HuH-7.5 (cell line): ENCODE results near the gene GPRC6A.
"Not testable (repeated sequence)": the region's sequence is repeated elsewhere in the genome, so short reads cannot be mapped to it uniquely, and the experiment has no call there.

Experiments
- DNase-seq: peaks from one replicate; pipeline ENCODE4 v3.0.0; 2011; ENCODE audit warnings: low spot score

The GPRC6A gene

DNA sequence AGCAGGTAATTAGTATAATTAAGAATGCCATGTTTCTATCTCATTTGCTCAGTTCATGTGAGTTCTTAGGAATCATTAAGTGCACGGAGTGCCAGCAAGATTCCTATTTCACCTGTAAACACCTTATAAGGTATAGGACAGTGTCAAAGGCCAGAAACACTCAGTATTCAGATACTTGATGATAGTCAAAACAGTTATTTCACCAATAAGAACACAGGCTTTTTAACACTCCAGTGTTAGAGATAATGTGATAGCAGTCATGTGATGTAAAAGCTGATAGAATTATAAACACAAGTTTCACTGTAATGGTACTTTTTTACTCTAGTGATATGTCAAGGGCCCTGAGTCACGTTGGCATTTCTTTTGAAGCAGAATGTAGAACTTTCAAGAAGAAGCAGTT is at the start of gene GPRC6A:
Gene GPRC6A (minus strand): TSS at position 101 of the 400 bp plus-strand sequence. CDS start 70 bp downstream, at position 31.
- no peak for DNase-seq

DNA sequence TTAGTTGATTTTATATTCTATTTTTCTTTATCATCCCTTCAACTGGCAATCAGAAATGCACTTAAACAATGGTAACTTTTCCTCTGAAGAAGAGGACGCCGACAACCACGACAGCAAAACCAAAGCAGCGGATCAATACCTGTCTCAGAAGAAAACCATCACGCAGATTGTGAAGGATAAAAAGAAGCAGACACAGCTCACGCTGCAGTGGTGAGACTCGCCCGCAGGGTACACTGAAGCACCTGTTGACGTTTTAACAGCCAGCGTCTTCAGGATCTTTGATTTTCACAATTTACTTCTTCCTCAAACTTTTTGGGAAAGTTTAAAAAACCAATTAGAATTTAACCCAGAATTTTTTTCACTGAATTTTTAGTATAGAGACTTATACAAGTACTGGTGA is 48.9 kb upstream of the GPRC6A start:
- DNase-seq, result no peak

DNA sequence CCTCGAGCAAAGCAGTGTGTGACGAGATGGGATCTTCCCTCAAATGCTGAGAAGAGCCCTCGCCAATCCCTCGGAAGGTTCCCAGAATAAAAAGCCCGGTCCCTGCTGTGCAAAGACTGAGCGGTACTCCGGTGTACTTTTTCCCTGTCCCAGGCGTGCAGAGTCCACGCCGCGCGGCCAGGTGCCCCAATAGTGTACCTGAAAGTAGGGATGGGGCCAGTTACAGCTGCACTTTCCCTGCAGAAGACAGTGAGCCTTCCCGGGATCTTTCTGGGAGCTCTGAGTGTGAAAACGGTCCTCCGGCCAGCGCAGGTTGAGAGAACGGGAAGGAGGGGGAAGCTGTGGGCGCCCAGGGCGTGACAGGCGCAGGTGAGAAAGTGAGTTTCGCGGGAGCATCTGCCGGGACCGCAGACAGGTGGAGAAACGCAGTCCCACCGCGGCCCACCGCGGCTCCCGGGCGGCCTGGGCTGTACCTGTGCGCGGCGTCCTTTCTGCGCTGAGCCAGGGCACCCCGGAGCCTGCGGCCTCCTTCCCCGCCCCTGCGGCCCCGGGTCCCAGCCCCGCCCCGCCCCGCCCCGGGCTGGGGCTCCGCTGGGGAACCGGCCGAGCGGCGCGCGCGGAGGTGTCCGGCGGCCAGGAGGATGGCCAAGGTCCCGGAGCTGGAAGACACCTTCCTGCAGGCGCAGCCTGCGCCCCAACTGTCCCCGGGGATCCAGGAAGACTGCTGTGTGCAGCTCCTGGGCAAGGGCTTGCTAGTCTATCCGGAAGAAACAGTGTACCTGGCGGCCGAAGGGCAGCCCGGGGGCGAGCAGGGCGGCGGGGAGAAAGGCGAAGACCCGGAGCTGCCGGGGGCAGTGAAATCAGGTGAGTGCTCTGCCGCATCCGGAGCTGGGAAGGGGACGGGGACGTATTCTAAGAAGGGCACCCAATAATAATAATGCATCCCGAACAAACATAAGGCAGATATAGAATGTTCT is 48.0 kb upstream of the GPRC6A start, which contains the start of gene RFX6:
Gene RFX6 (plus strand): TSS at position 608 of the 977 bp plus-strand sequence. CDS start 34 bp downstream, at position 642.
- peak; percentile 41 for DNase-seq

DNA sequence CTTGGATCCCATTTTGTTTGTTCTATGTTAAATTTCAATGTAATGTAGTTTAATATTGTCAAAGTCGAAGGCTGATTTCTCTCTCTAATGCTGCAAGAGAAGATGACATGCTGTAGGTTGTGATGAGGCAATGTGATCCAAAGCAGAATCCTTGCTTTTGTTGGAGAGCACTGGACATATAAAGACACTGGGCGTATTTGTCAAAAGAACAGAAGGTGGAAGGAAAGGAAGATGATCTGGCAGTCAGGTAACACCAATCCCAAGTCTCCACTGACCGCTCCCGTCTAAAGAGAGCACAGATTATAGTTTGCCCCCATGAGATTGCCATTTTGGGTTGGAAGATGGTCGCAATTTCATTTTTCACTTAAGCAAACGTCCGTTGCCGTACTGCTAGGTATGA is 47.2 kb upstream of the GPRC6A start:
- no peak for DNase-seq

DNA sequence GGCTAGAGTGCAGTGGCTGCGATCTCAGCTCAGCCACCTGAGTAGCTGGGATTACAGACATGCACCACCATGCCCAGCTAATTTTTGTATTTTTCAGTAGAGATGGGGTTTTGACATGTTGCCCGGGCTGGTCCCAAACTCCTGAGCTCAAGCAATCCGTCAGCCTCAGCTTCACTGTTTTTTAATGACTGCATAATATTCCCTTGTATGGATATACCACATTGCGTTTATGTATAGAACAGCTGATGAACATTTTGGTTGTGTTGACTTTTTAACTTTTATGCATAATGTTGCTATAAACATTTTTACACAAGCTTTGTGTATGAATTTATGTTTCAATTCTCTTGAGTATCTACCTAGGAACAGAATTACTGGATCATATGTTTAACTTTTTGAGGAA is 43.9 kb upstream of the GPRC6A start:
- DNase-seq, result no peak

- DNase-seq, result no peak
These were observed 37.5 kb upstream of the GPRC6A start for GRCh38 chr6:116866281-116866871.

GRCh38 chr6:116859264-116859663 is 30.4 kb upstream of the GPRC6A start:
- DNase-seq, result no peak

GRCh38 chr6:116858060-116858459 is 29.2 kb upstream of the GPRC6A start:
- DNase-seq, result no peak

DNA sequence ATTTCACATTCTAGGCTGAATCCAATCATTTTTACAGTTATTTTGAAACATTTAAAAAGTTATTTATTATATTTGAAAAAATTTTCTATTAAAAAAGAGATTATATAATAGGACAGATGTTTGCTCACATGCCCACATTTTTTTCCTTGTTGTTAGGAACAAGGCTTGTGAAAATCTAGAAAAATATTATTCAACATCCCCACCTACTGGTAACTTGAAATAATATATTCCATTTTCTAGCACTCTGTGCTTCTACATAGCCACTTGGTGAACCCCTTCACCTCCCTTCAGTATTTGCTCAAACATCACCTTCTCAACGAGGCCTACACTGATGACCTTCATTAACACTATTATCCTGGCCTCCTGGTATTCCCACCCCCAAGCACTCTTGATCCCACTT is 18.3 kb upstream of the GPRC6A start:
- DNase-seq, result no peak

DNA sequence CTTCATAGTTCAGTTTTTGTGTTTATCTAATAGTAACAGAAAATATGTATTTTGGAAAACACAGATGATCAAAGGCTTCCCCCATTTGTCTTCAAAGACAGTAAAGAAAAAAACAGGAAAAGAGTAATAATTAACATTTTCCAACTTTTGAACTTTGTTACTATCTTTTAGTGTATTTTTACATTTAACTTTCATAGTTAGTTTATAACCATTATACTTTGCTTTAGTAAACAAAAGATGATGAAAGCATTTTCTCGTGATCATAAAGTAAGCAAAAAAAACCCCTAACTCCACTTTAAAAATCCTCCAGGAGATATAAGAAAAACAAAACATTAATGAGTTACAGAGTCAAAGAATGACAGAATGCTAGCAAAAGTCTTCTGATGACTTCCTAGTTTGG is 13.6 kb upstream of the GPRC6A start:
- DNase-seq, result no peak

DNA sequence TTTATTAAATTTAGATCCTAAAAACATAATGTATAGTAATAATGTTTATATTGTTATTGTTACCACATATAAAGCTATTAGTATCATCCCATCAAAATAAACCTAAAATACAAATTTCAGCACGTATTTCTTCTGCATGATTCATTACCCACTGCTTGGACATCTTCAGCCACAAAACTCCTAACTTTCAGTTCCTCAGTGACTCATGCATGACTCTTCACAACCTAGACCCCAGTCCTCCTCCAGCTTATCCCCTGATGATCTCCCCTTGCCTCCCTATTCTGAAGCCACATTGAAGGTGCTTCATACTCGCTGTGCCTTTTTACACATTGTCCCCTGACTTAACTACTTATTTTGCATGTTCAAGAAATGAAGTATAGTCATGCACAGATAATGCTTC is 11.2 kb upstream of the GPRC6A start:
- no peak for DNase-seq

DNA sequence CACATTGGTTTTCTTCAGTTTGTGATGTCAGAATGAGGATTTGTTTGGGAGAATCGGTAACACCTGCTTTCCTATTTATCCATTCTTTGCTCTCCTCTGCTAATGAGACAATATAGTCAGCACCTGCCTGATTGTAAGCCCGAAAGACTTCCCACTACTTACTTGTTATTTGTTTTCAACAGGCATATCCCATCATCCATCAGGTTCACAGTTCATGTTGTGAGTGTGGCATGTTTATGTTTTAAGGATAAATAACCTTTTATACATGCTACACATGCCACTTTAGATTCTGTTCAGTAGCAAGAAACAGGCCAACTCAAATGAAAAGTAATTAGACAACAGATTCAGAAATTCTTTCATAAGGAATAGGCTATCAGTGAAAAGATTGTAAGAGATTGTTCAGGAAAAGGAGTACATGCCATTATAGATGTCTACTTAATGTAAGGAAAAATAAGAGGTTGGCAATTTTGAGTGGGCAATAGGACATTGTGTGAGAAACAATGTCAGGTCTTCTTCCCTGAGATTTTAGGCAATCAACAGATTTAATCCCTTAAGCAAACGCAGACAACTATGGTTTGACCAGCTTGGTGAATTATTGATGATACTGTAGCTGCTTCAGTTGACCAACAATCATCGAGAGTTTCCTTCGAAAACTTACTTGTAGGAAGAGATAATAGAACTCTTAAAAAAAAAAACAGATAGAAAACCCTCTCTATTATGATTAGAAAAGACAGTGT is 7.9 kb upstream of the GPRC6A start:
- DNase-seq, result no peak

GRCh38 chr6:116834526-116834925 is 5.6 kb upstream of the GPRC6A start:
- not testable (repeated sequence) for DNase-seq

GRCh38 chr6:116827561-116828240 is 1.2 kb downstream of the GPRC6A start:
- DNase-seq, result no peak

GRCh38 chr6:116816336-116816735 is 12.5 kb downstream of the GPRC6A start:
- not testable (repeated sequence) for DNase-seq

GRCh38 chr6:116812051-116812650 is 16.7 kb downstream of the GPRC6A start:
- no peak for DNase-seq

DNA sequence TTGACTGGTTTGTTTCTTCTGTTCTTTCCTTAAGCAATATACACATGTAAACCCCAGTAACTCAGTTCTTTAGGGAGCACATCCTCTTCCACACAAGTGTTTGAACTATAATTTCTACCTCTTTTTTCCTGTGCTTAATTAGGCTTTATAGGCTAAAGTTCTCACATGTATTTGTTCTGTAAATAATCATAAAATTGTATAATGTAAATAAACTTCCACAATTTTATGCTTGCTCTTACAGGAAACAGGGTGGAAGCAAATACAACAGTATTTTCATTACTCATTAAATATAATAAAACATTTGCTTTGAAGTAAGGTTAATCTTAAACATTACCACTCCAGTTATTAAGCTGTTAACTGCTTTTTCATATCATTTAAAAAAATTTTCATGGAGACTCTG is 26.9 kb downstream of the GPRC6A start:
- no peak for DNase-seq

DNA sequence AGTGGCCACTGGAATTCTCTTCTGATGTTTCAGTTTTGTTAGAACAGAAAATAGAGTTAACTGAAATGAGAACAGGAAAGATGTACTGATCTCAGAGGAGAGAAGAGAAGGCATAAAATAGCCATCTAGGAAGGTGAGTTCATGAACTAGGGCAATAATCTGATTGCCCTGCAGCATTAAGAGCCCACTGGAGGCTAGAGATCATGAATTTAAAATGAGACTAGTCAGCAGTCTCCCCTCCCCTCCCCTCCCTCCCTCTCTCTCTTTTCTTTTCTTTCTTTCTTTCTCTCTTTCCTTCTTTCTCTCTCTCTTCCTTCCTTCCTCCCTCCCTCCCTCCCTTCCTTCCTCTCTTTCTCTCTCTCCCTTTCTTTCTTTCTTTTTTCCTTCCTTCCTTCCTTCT is 28.9 kb downstream of the GPRC6A start:
- DNase-seq, result no peak

DNA sequence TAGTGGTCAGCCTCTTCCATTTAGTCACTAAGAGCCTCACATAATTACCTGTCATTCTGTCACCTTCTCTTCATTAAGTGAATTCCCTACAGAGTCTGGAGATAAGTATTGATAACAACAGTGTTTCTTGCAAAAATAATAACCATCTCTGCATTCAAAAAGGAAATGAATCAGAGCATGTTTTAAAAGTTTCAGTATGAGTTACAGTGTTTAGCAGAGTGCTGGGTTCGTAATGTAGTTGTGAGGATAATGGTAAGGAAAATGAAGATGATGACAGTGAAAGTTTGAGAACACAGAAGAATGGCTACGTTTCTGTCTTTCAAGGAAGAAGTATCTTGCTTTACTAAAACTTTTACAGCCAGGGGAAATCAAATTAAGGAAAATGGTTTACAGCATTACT is 31.3 kb downstream of the GPRC6A start:
- no peak for DNase-seq

- no peak for DNase-seq
These were observed 35.7 kb downstream of the GPRC6A start for GRCh38 chr6:116793224-116793623.

DNA sequence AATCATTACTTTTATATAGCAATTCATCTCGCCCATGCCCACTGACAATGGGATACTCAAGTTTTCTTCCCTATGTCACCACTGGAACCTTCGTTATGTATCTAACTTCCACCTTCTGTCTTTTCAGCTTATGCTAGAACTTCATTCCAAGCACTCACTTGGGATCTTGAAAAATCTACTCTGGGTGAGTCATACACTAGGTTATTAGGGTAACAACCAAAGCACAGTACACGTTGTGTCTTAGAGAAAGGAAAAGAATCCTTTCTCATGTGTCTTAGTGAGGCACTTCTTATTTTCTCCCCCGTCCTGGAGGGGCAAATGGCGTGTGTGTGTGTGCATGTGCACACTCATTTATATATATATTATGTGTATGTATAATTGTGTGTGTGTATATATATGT is 45.0 kb downstream of the GPRC6A start:
- DNase-seq, result no peak
